Smooth muscle cell (in vitro differentiated cells): Measurements from ENCODE around the gene LRRN2. TPM values are rescaled to one million over a fixed set of nuclear protein-coding genes. Genes with fewer than 3 reads are reported as not detected.

Experiments
- DNase-seq: peaks from one replicate; lab custom pipeline; 2025; ENCODE audit not compliant: unreplicated experiment; lab: John Stamatoyannopoulos, UW
- H2AFZ ChIP-seq: fragments of 200-600 bp; sonication (generic); 2 replicates; pipeline ENCODE4 v1.6.0; 2016; ENCODE audit warnings: antibody characterized with exemption, low read depth, mild to moderate bottlenecking
- H3F3A ChIP-seq: fragments of 200-600 bp; sonication (generic); 2 replicates; pipeline ENCODE4 v1.6.0; 2017; ENCODE audit warnings: antibody characterized with exemption, low read depth
- H3K27ac ChIP-seq: fragments of 200-600 bp; sonication (generic); 2 replicates; pipeline ENCODE4 v1.5.1; 2016; ENCODE audit warnings: low read depth, mild to moderate bottlenecking
- H3K27me3 ChIP-seq: fragments of 200-600 bp; sonication (generic); 2 replicates; pipeline ENCODE4 v1.6.1; 2016; ENCODE audit warnings: low read depth, mild to moderate bottlenecking
- H3K36me3 ChIP-seq: fragments of 200-600 bp; sonication (generic); 2 replicates; pipeline ENCODE4 v1.5.1; 2016; ENCODE audit warnings: low read depth
- H3K4me1 ChIP-seq: fragments of 200-600 bp; sonication (generic); 2 replicates; pipeline ENCODE4 v1.5.1; 2016; ENCODE audit warnings: low read depth
- H3K4me2 ChIP-seq: fragments of 200-600 bp; sonication (generic); 2 replicates; pipeline ENCODE4 v1.6.0; 2016; ENCODE audit warnings: mild to moderate bottlenecking
- H3K4me3 ChIP-seq: fragments of 200-600 bp; sonication (generic); 2 replicates; pipeline ENCODE4 v1.5.1; 2016; ENCODE audit warnings: mild to moderate bottlenecking
- H3K79me2 ChIP-seq: fragments of 200-600 bp; sonication (generic); 2 replicates; pipeline ENCODE4 v1.6.0; 2016; ENCODE audit warnings: low read depth, mild to moderate bottlenecking
- H3K9ac ChIP-seq: fragments of 200-600 bp; sonication (generic); 2 replicates; pipeline ENCODE4 v1.6.0; 2016; ENCODE audit warnings: low read depth
- H3K9me3 ChIP-seq: fragments of 200-600 bp; sonication (generic); replicated peaks from 2 replicates; pipeline ENCODE4 v1.5.1; 2016; ENCODE audit warnings: low read depth
- H4K20me1 ChIP-seq: fragments of 200-600 bp; sonication (generic); 2 replicates; pipeline ENCODE4 v1.6.0; 2016; ENCODE audit warnings: low read depth
- WGBS: methylation state at CpG from one replicate; pipeline ENCODE4 v1.1.7; 2016; ENCODE audit warnings: low lambda C conversion rate; 5-methylcytosine and 5-hydroxymethylcytosine counted together
- polyA plus RNA-seq: library from polyadenylated mRNA; unstranded; fragments of >200 nt; fragmentation: Nextera tagmentation; extraction: Ambion mirVana; gene quantifications from 2 replicates; pipeline ENCODE4 v1.2.1, GENCODE V29; 2016
- total RNA-seq: library from RNA; depleted of rRNA; stranded (reverse); fragments of >200 nt; gene quantifications from 2 replicates; pipeline ENCODE4 v1.2.3, GENCODE V29; 2014
- TF ChIP-seq, protein P1 (sequence below): fragments of 200-600 bp; sonication (generic); IDR thresholded peaks from 2 replicates; pipeline ENCODE4 v1.5.1; 2017; ENCODE audit warnings: borderline replicate concordance, mild to moderate bottlenecking, antibody characterized with exemption; ENCODE audit not compliant: insufficient read depth, poor library complexity, severe bottlenecking

LRRN2 gene
- total and polyA plus RNA-seq, 2 experiments from 2014 or later = 1.3 to 2.4 TPM

DNA sequence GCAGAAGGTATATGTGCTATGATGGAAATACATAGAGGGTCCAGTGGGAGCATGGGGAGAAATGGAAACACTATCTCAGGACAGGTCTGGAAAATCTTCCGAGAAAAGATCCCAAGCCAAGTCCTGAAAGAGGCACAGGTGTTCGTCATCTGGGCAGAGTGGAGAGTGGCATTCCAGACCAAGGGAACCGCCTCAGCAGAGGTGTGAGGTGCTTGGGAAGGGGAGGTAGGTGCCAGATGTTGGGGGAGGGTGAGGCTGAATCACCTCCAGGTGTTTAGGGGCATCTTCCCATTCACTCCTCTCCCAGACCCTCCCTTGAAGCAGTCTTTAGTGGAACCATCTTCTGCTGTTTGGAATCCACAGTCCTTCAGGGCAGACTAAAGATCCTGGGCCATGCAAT, 23.5 kb upstream of the LRRN2 start:
- 82% methylated on average over 3 of the region's 3 CpGs for WGBS
- peaks cover 58% of the 10 kb centered on the region for H3K27me3 ChIP-seq
- no peak overlapping the region for H3K4me3 ChIP-seq
- H3K79me2 ChIP-seq = no peaks in the 10 kb centered on the region
- H3K27ac ChIP-seq = no peak overlapping the region
- no peaks in the 10 kb centered on the region for H4K20me1 ChIP-seq
- no peak for DNase-seq
- H3K9ac ChIP-seq = no peak overlapping the region
- H3K36me3 ChIP-seq = no peaks in the 10 kb centered on the region
- TF ChIP-seq, protein P1, sequence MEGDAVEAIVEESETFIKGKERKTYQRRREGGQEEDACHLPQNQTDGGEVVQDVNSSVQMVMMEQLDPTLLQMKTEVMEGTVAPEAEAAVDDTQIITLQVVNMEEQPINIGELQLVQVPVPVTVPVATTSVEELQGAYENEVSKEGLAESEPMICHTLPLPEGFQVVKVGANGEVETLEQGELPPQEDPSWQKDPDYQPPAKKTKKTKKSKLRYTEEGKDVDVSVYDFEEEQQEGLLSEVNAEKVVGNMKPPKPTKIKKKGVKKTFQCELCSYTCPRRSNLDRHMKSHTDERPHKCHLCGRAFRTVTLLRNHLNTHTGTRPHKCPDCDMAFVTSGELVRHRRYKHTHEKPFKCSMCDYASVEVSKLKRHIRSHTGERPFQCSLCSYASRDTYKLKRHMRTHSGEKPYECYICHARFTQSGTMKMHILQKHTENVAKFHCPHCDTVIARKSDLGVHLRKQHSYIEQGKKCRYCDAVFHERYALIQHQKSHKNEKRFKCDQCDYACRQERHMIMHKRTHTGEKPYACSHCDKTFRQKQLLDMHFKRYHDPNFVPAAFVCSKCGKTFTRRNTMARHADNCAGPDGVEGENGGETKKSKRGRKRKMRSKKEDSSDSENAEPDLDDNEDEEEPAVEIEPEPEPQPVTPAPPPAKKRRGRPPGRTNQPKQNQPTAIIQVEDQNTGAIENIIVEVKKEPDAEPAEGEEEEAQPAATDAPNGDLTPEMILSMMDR = no peak
- H3F3A ChIP-seq = no peaks in the 10 kb centered on the region
- peaks cover 19% of the 10 kb centered on the region for H3K4me1 ChIP-seq
- H3K4me2 ChIP-seq = no peak overlapping the region
- no peak overlapping the region for H2AFZ ChIP-seq
- no peaks in the 10 kb centered on the region for H3K9me3 ChIP-seq

DNA sequence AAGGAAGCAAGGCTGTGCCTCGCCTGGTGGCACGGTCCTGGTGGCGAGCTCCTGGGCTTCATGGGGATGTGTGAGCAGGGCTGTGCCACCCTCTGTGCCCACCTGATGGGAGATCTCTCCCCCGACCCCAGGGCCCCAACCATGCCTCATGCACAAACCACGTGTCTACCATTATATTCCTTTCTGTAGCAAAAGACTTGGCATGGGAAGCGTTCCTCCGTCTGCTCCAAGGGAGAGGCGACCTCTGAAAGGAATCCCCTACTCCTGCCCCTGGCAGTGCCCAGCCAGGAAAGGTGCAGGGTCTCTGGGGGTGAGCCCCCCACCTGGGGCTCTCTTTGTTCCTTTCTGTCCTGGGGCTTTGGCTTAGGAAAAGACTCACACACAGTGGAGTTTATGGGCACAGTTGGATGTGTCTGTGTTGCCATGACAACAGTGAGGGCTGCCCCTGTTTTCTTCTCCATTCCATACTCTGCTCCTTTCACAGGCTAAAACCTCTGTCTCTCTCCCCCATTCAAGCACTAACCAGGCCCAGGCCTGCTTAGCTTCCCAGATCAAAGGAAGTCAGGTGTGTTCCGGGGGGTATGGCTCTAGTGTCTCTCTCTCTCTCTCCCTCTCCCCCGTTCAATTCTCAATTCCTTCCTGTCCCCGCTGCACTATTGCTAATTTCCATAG, 21.4 kb upstream of the LRRN2 start:
- Histone ChIP-seq H3K4me3 (no peak overlapping the region), H3K9me3 (no peaks in the 10 kb centered on the region), H3K27me3 (peaks cover 38% of the 10 kb centered on the region), H3K36me3 (no peaks in the 10 kb centered on the region), H3K9ac (no peak overlapping the region), H3K4me2 (no peak overlapping the region), H3F3A (no peaks in the 10 kb centered on the region), H3K4me1 (peaks cover 19% of the 10 kb centered on the region), H2AFZ (no peak overlapping the region), H4K20me1 (no peaks in the 10 kb centered on the region), H3K79me2 (no peaks in the 10 kb centered on the region), H3K27ac (no peak overlapping the region)
- WGBS = 58% methylated on average over 11 of the region's 11 CpGs
- TF ChIP-seq, protein P1 = no peak
- no peak for DNase-seq

DNA sequence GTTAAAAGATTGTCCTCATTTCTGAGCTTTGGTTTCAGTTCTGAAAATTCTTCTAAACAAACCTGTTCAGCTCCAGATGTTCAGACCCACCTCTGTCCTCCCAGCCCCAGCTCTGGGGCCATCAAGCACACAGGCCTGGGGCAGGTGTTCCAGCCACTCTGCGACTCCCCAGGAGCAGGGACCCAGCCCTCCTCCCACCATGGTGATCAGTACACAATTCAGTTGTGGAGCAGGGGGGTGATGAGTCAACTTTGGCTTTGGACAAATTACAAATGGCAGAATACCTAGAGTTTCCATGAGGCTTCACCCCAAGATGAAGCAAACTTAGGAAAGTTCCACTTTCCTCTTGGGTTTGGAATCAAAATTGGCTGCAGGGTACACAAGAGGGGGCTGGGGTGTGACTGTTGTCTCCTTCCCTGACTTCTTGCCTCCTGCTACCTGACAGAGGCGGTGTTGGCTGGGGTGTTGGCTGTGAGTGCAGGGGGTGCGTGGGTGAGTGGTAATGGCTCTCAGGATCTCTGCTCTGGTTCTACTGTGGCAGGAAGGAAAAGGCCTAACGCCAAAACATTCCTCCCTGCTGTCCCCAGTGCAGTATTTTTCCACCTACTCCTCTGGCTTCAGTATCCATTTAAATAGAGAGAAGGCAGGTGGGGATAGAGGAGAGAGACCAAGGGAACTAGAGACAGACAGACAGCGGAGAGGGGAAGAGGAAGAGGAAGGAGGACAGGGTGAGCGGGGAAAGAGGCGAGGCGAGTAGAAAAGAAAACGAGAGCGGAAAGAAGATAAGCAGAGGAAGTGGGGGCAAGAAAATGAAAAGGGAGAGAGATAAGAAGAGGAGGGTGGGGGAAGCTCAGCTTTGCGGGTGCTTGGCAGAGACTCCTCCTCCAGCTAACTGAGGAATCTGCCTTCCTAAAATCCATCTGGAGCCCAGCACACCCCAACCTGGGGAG, 20.6 kb upstream of the LRRN2 start:
- Histone ChIP-seq H3K4me2 (no peak overlapping the region), H3F3A (no peaks in the 10 kb centered on the region), H3K4me3 (no peak overlapping the region), H3K9me3 (no peaks in the 10 kb centered on the region), H3K79me2 (no peaks in the 10 kb centered on the region), H3K36me3 (no peaks in the 10 kb centered on the region), H3K9ac (no peak overlapping the region), H2AFZ (no peak overlapping the region), H3K4me1 (peaks cover 19% of the 10 kb centered on the region), H4K20me1 (no peaks in the 10 kb centered on the region), H3K27me3 (peaks cover 30% of the 10 kb centered on the region), H3K27ac (no peak overlapping the region)
- TF ChIP-seq, protein P1 = no peak
- WGBS = 52% methylated on average over 10 of the region's 11 CpGs
- DNase-seq = no peak
